NCI-H526 (cell line): ENCODE results near the gene SVIL.
A peak's percentile ranks its signal among the peaks of the same experiment; 100 is the strongest.
"Not testable (repeated sequence)": the region's sequence is repeated elsewhere in the genome, so short reads cannot be mapped to it uniquely, and the experiment has no call there.

Experiments used
- DNase-seq, 2 experiments: peaks; one replicate each; lab custom pipeline; 2025; lab: John Stamatoyannopoulos, UW

SVIL gene

GRCh38 chr10:29452546-29452945 is 182.2 kb downstream of the SVIL start:
- DNase-seq: no peak

- DNase-seq: no peak
Observed at GRCh38 chr10:29451946-29452345, 182.8 kb downstream of the SVIL start.

GRCh38 chr10:29450405-29450804 is 184.4 kb downstream of the SVIL start:
- no peak for DNase-seq

GRCh38 chr10:29448756-29449592 is 185.8 kb downstream of the SVIL start:
- peak in 1 of 2 experiments; percentile 49 for DNase-seq

GRCh38 chr10:29448125-29448524 is 186.6 kb downstream of the SVIL start:
- DNase-seq: no peak

GRCh38 chr10:29446327-29446726 is 188.4 kb downstream of the SVIL start:
- DNase-seq: no peak

GRCh38 chr10:29443745-29444523 is 190.8 kb downstream of the SVIL start:
- peak; percentile 14 to 25 for DNase-seq

GRCh38 chr10:29440981-29441380 is 193.8 kb downstream of the SVIL start:
- DNase-seq: no peak

- not testable (repeated sequence) for DNase-seq
Observed at GRCh38 chr10:29439005-29439404, 195.8 kb downstream of the SVIL start.

GRCh38 chr10:29438271-29438670 is 196.5 kb downstream of the SVIL start:
- DNase-seq: no peak

- no peak for DNase-seq
Observed at GRCh38 chr10:29437871-29438270, 196.9 kb downstream of the SVIL start.

- DNase-seq: no peak
Observed at GRCh38 chr10:29435809-29436501, 198.8 kb downstream of the SVIL start.

GRCh38 chr10:29434111-29434510 is 200.7 kb downstream of the SVIL start:
- no peak for DNase-seq

- DNase-seq: no peak
Observed at GRCh38 chr10:29431711-29432110, 203.1 kb downstream of the SVIL start.

GRCh38 chr10:29430101-29430500 is 204.7 kb downstream of the SVIL start:
- no peak for DNase-seq

GRCh38 chr10:29428486-29428885 is 206.3 kb downstream of the SVIL start:
- no peak for DNase-seq

GRCh38 chr10:29427667-29428066 is 207.1 kb downstream of the SVIL start:
- no peak for DNase-seq

- DNase-seq: no peak
Observed at GRCh38 chr10:29426420-29426819, 208.4 kb downstream of the SVIL start.

GRCh38 chr10:29424017-29424416 is 210.8 kb downstream of the SVIL start:
- no peak for DNase-seq

- no peak for DNase-seq
Observed at GRCh38 chr10:29420744-29421143, 214.0 kb downstream of the SVIL start.

- DNase-seq: no peak
Observed at GRCh38 chr10:29417324-29417723, 217.4 kb downstream of the SVIL start.

GRCh38 chr10:29415876-29416275 is 218.9 kb downstream of the SVIL start:
- DNase-seq: no peak

- DNase-seq: no peak
Observed at GRCh38 chr10:29414501-29414900, 220.3 kb downstream of the SVIL start.
